HepG2 (cell line): ENCODE results near the gene SCARB2. TPM values are rescaled to one million over a fixed set of nuclear protein-coding genes. Genes with fewer than 3 reads are reported as not detected.

Experiments
- GPBP1L1 ChIP-seq: sonication (generic); formaldehyde crosslinking; IDR thresholded peaks from 2 replicates; pipeline ENCODE4 v1.5.0; 2020; ENCODE audit warnings: mild to moderate bottlenecking, missing genetic modification reagents
- HNRNPH1 ChIP-seq: fragments of 200-400 bp; formaldehyde crosslinking; optimal IDR thresholded peaks from 2 replicates; pipeline ENCODE3; 2017; ENCODE audit warnings: mild to moderate bottlenecking, low read depth, low read length
- HOXA7 ChIP-seq: sonication (generic); formaldehyde crosslinking; IDR thresholded peaks from 2 replicates; pipeline ENCODE4 v1.8.1; 2022; ENCODE audit warnings: mild to moderate bottlenecking, missing genetic modification reagents, moderate library complexity
- KLF13 ChIP-seq: sonication (generic); formaldehyde crosslinking; IDR thresholded peaks from 2 replicates; pipeline ENCODE4 v1.4.0; 2020; ENCODE audit warnings: mild to moderate bottlenecking, missing genetic modification reagents
- KLF16 ChIP-seq, 2 experiments: sonication (generic) in 1 of 2; formaldehyde crosslinking in 1 of 2; IDR thresholded peaks; 2 replicates each; pipeline versions ENCODE4 v1.6.1 to v1.8.0; 2016 to 2023; ENCODE audit warnings: missing genetic modification reagents in 2 of 2, missing compliant biosample characterization in 1 of 2
- MLLT10 ChIP-seq: sonication (generic); formaldehyde crosslinking; IDR thresholded peaks from 2 replicates; pipeline ENCODE4 v1.4.0; 2020; ENCODE audit warnings: missing genetic modification reagents
- NAIF1 ChIP-seq: sonication (generic); formaldehyde crosslinking; IDR thresholded peaks from 2 replicates; pipeline ENCODE4 v1.5.0; 2020; ENCODE audit warnings: mild to moderate bottlenecking, missing genetic modification reagents, borderline replicate concordance
- NFKBIZ ChIP-seq: IDR thresholded peaks from 2 replicates; pipeline ENCODE4 v1.6.1; 2018; ENCODE audit warnings: missing genetic modification reagents, missing compliant biosample characterization
- NR2C2 ChIP-seq: sonication (generic); formaldehyde crosslinking; IDR thresholded peaks from 2 replicates; pipeline ENCODE4 v1.4.0; 2020; ENCODE audit warnings: missing genetic modification reagents, mild to moderate bottlenecking, moderate library complexity, borderline replicate concordance
- PBX2 ChIP-seq: IDR thresholded peaks from 2 replicates; pipeline ENCODE4 v1.6.1; 2016; ENCODE audit warnings: control low read depth
- SETDB1 ChIP-seq: sonication (generic); formaldehyde crosslinking; IDR thresholded peaks from 2 replicates; pipeline ENCODE4 v1.5.1; 2020; ENCODE audit warnings: missing genetic modification reagents, mild to moderate bottlenecking, borderline replicate concordance
- SRSF1 ChIP-seq: fragments of 200-400 bp; formaldehyde crosslinking; optimal IDR thresholded peaks from 2 replicates; pipeline ENCODE3; 2017; ENCODE audit warnings: mild to moderate bottlenecking, low read depth, low read length, moderate library complexity
- SRY ChIP-seq: sonication (generic); formaldehyde crosslinking; IDR thresholded peaks from 2 replicates; pipeline ENCODE4 v1.8.0; 2022; ENCODE audit warnings: mild to moderate bottlenecking, missing genetic modification reagents
- ZNF281 ChIP-seq: sonication (generic); formaldehyde crosslinking; IDR thresholded peaks from 2 replicates; pipeline ENCODE4 v1.4.0; 2020; ENCODE audit warnings: missing genetic modification reagents, borderline replicate concordance
- ZNF317 ChIP-seq: sonication (generic); formaldehyde crosslinking; IDR thresholded peaks from 2 replicates; pipeline ENCODE4 v1.5.0; 2020; ENCODE audit warnings: mild to moderate bottlenecking, missing genetic modification reagents
- ZNF543 ChIP-seq: sonication (generic); formaldehyde crosslinking; IDR thresholded peaks from 2 replicates; pipeline ENCODE4 v1.4.0; 2020; ENCODE audit warnings: mild to moderate bottlenecking, missing genetic modification reagents
- ZNF605 ChIP-seq: sonication (generic); formaldehyde crosslinking; IDR thresholded peaks from 2 replicates; pipeline ENCODE4 v1.8.0; 2022; ENCODE audit warnings: mild to moderate bottlenecking, missing genetic modification reagents
- ZSCAN25 ChIP-seq: sonication (generic); formaldehyde crosslinking; IDR thresholded peaks from 2 replicates; pipeline ENCODE4 v1.8.0; 2022; ENCODE audit warnings: mild to moderate bottlenecking, missing genetic modification reagents
- ZXDC ChIP-seq: sonication (generic); formaldehyde crosslinking; IDR thresholded peaks from 2 replicates; pipeline ENCODE4 v1.5.0; 2020; ENCODE audit warnings: mild to moderate bottlenecking, missing genetic modification reagents
- polyA plus RNA-seq, 8 experiments: library from polyadenylated mRNA; depleted of rRNA in 3 of 8; stranded (reverse) in 7 of 8; unstranded in 1 of 8; fragments of >200 nt; fragmentation: Illumina TruSeq in 4 of 8; extraction: Trizol in 4 of 8; gene quantifications; 2 replicates each; pipeline versions ENCODE4 v1.2.1 to v1.2.3, GENCODE V29; 2011 to 2016; ENCODE audit warnings: low read depth in 4 of 8, missing spikeins in 1 of 8, mixed read lengths in 1 of 8; ENCODE audit not compliant: insufficient read depth in 1 of 8
- total RNA-seq, 5 experiments: library from RNA; depleted of rRNA; stranded (reverse); fragments of >200 nt; fragmentation: Illumina TruSeq; extraction: Trizol; gene quantifications; 2 replicates each; pipeline ENCODE4 v1.2.3, GENCODE V29; 2016; ENCODE audit warnings: low read depth in 1 of 5
- TF ChIP-seq, protein P1 (sequence below): sonication (generic); formaldehyde crosslinking; conservative IDR thresholded peaks from 2 replicates; pipeline ENCODE4 v1.4.0; 2020; ENCODE audit warnings: missing genetic modification reagents

Gene SCARB2
- total and polyA plus RNA-seq, 2 of the 13 experiments (the other 11 are each of a cell fraction or from before 2014, with no cell fraction given), result 40.6 to 43.4 TPM

DNA sequence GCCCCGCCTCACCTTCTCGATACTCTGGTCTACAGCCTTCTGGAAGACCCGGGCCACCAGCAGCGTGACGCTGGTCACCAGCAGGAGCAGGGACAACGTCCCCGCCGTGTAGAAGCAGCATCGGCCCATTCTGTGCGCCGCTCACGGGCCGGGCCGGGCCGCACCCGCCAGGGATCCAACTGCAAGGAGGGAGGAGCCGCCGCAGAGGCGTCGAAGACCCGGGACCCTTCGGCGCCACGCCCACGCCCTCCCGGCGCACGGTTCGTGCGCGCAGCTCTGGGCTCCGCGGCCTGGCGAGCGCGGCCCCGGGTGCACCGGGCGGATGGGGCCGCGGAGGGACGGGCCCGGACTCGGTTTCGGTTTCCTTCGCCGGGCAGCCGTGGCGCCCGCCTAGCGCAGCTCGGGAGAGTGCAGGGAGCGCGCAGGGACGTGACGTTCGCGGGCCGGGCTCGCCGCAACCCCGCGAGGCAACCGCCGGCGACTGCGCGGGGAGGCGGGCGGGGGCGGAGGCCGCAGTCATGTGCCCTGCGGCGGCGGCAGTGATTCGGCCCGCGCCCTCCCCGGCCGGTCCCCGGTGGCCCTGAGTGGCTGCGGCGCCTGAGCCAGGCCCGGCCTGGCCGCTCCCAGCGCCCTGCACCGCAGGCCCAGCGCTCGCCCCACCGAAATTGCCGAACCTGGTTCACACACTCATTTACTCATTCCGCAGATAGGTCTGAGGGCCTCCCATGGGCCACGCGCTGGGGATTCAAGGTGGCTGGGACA is at the start of gene SCARB2 (continued):
- TF ChIP-seq NFKBIZ (CRISPR knock-in tag) (no peak), KLF13 (no peak), PBX2 (CRISPR knock-in tag) (no peak), GPBP1L1 (CRISPR knock-in tag) (no peak), SRY (CRISPR knock-in tag) (peak; percentile 74), SETDB1 (CRISPR knock-in tag) (no peak), KLF16 (CRISPR knock-in tag; IDR thresholded peaks at IDR 0.05) (no peak), ZNF281 (CRISPR knock-in tag) (no peak), NAIF1 (no peak), SRSF1 (no peak), NR2C2 (CRISPR knock-in tag) (peak; percentile 11), HOXA7 (CRISPR knock-in tag) (no peak), ZXDC (CRISPR knock-in tag) (peak; percentile 38; the same call in 1 of the 2 replicates), ZNF605 (CRISPR knock-in tag) (no peak), ZNF543 (CRISPR knock-in tag) (peak; percentile 91; the same call in 1 of the 2 replicates), ZSCAN25 (CRISPR knock-in tag) (peak; percentile 79; the same call in 1 of the 2 replicates), ZNF317 (CRISPR knock-in tag) (no peak), HNRNPH1 (no peak), MLLT10 (no peak)
- TF ChIP-seq, protein P1, sequence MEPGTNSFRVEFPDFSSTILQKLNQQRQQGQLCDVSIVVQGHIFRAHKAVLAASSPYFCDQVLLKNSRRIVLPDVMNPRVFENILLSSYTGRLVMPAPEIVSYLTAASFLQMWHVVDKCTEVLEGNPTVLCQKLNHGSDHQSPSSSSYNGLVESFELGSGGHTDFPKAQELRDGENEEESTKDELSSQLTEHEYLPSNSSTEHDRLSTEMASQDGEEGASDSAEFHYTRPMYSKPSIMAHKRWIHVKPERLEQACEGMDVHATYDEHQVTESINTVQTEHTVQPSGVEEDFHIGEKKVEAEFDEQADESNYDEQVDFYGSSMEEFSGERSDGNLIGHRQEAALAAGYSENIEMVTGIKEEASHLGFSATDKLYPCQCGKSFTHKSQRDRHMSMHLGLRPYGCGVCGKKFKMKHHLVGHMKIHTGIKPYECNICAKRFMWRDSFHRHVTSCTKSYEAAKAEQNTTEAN (CRISPR knock-in tag), result peak; percentile 44; the same call in 1 of the 2 replicates
